GM19351 (cell line): Measurements from ENCODE around the gene MXRA8.
"Not testable (repeated sequence)": the region's sequence is repeated elsewhere in the genome, so short reads cannot be mapped to it uniquely, and the experiment has no call there.

Experiments used
- ATAC-seq: cut with Tn5 transposase; IDR thresholded peaks from one replicate; pipeline ENCODE4 v1.9.1; 2021; ENCODE audit warnings: mild to moderate bottlenecking, moderate library complexity; ENCODE audit not compliant: unreplicated experiment

MXRA8 gene

GRCh38 chr1:1393014-1393413, 34.7 kb upstream of the MXRA8 start:
- ATAC-seq: no peak

- no peak for ATAC-seq
These were observed 32.9 kb upstream of the MXRA8 start for GRCh38 chr1:1391225-1391624.

GRCh38 chr1:1390675-1391074, 32.3 kb upstream of the MXRA8 start:
- no peak for ATAC-seq

GRCh38 chr1:1388078-1388472, 29.7 kb upstream of the MXRA8 start:
- no peak for ATAC-seq

- ATAC-seq: no peak
These were observed 29.0 kb upstream of the MXRA8 start for GRCh38 chr1:1387098-1388077.

- ATAC-seq: no peak
These were observed 27.6 kb upstream of the MXRA8 start for GRCh38 chr1:1385931-1386330.

GRCh38 chr1:1385339-1385738, 27.0 kb upstream of the MXRA8 start:
- not testable (repeated sequence) for ATAC-seq

GRCh38 chr1:1381294-1381693, 22.9 kb upstream of the MXRA8 start:
- no peak for ATAC-seq

- no peak for ATAC-seq
These were observed 22.5 kb upstream of the MXRA8 start for GRCh38 chr1:1380860-1381259.

- ATAC-seq: no peak
These were observed 19.3 kb upstream of the MXRA8 start for GRCh38 chr1:1377540-1378205.

- ATAC-seq: no peak
These were observed 18.3 kb upstream of the MXRA8 start for GRCh38 chr1:1376551-1377226.

GRCh38 chr1:1374929-1375662, 16.7 kb upstream of the MXRA8 start, which contains the start of gene AURKAIP1:
Gene AURKAIP1, minus strand, starts transcription at chr1:1375207. Its CDS starts 451 bp downstream, at chr1:1374756.
- ATAC-seq: peak; percentile 83

- peak; percentile 2 for ATAC-seq
These were observed 16.2 kb upstream of the MXRA8 start for GRCh38 chr1:1374589-1374928.

- no peak for ATAC-seq
These were observed 15.6 kb upstream of the MXRA8 start for GRCh38 chr1:1373815-1374588.

GRCh38 chr1:1373051-1373814, 14.9 kb upstream of the MXRA8 start:
- no peak for ATAC-seq

GRCh38 chr1:1371746-1372711, 13.7 kb upstream of the MXRA8 start:
- peak; percentile 39 for ATAC-seq

- ATAC-seq: no peak
These were observed 13.0 kb upstream of the MXRA8 start for GRCh38 chr1:1371364-1371745.

GRCh38 chr1:1370771-1371300, 12.5 kb upstream of the MXRA8 start:
- ATAC-seq: no peak
